Astrocyte (in vitro differentiated cells and primary cell): ENCODE data around the gene GMPPA. TPM values are rescaled to one million over a fixed set of nuclear protein-coding genes. Genes with fewer than 3 reads are reported as not detected.

ENCODE experiments used
- DNase-seq: peaks from one replicate; pipeline ENCODE4 v3.0.0-alpha.2; 2010; ENCODE audit warnings: low read depth
- FAIRE-seq: peaks from 2 replicates; lab custom pipeline; 2011; peaks lifted over from hg19 to GRCh38; lab: Jason Lieb, UNC
- H2AFZ ChIP-seq: 2 replicates; pipeline ENCODE4 v1.6.0; 2012; ENCODE audit warnings: low read depth, low read length, inconsistent platforms
- H3K27ac ChIP-seq: 2 replicates; pipeline ENCODE4 v1.5.1; 2011; ENCODE audit warnings: low read depth, low read length, inconsistent platforms
- H3K27me3 ChIP-seq: 2 replicates; pipeline ENCODE4 v1.6.0; 2011; ENCODE audit warnings: low read length, inconsistent platforms; ENCODE audit not compliant: insufficient read depth
- H3K36me3 ChIP-seq: 2 replicates; pipeline ENCODE4 v1.5.1; 2011; ENCODE audit warnings: low read length, inconsistent platforms; ENCODE audit not compliant: insufficient read depth
- H3K4me1 ChIP-seq: 2 replicates; pipeline ENCODE4 v1.5.1; 2011; ENCODE audit warnings: low read length, inconsistent platforms; ENCODE audit not compliant: insufficient read depth
- H3K4me2 ChIP-seq: 2 replicates; pipeline ENCODE4 v1.6.0; 2012; ENCODE audit warnings: low read length, inconsistent platforms
- H3K4me3 ChIP-seq: 2 replicates; pipeline ENCODE4 v1.5.1; 2011; ENCODE audit warnings: low read depth, mild to moderate bottlenecking, low read length, inconsistent platforms; ENCODE audit not compliant: insufficient read depth
- H3K79me2 ChIP-seq: 2 replicates; pipeline ENCODE4 v1.6.0; 2012; ENCODE audit warnings: mild to moderate bottlenecking, low read length, inconsistent platforms; ENCODE audit not compliant: insufficient read depth
- H3K9ac ChIP-seq: 2 replicates; pipeline ENCODE4 v1.6.0; 2012; ENCODE audit warnings: mild to moderate bottlenecking, low read length, inconsistent platforms
- H3K9me3 ChIP-seq: 2 replicates; pipeline ENCODE4 v1.5.1; 2012; ENCODE audit warnings: low read depth, mild to moderate bottlenecking, low read length, inconsistent platforms; ENCODE audit not compliant: insufficient read depth
- H4K20me1 ChIP-seq: 2 replicates; pipeline ENCODE4 v1.6.0; 2012; ENCODE audit warnings: low read length, inconsistent platforms; ENCODE audit not compliant: insufficient read depth
- H3K27ac Mint-ChIP-seq: one replicate; pipeline ENCODE4 v1.8.0; 2021; ENCODE audit warnings: mild to moderate bottlenecking, mixed read lengths; ENCODE audit not compliant: unreplicated experiment
- H3K27me3 Mint-ChIP-seq: one replicate; pipeline ENCODE4 v1.8.0; 2021; ENCODE audit warnings: low read depth, mixed read lengths; ENCODE audit not compliant: unreplicated experiment
- H3K36me3 Mint-ChIP-seq: one replicate; pipeline ENCODE4 v1.8.0; 2021; ENCODE audit warnings: low read depth, mixed read lengths; ENCODE audit not compliant: unreplicated experiment
- H3K4me1 Mint-ChIP-seq: one replicate; pipeline ENCODE4 v1.8.0; 2021; ENCODE audit warnings: low read depth, mixed read lengths; ENCODE audit not compliant: unreplicated experiment
- H3K4me3 Mint-ChIP-seq: one replicate; pipeline ENCODE4 v1.8.0; 2021; ENCODE audit warnings: mild to moderate bottlenecking, moderate library complexity, mixed read lengths; ENCODE audit not compliant: unreplicated experiment
- H3K9me3 Mint-ChIP-seq: one replicate; pipeline ENCODE4 v1.8.0; 2021; ENCODE audit warnings: mild to moderate bottlenecking, mixed read lengths; ENCODE audit not compliant: unreplicated experiment
- EZH2 ChIP-seq: IDR thresholded peaks from 2 replicates; pipeline ENCODE4 v1.6.1; 2012; ENCODE audit warnings: mild to moderate bottlenecking, low read length, inconsistent platforms; ENCODE audit not compliant: insufficient read depth
- total RNA-seq: library from RNA; stranded (reverse); gene quantifications from 2 replicates; pipeline ENCODE4 v1.2.1, GENCODE V29; 2021
- TF ChIP-seq, protein P1 (sequence below): IDR thresholded peaks from 2 replicates; pipeline ENCODE4 v1.5.1; 2011; ENCODE audit warnings: low read depth, mild to moderate bottlenecking, inconsistent platforms, low read length, moderate library complexity; ENCODE audit not compliant: insufficient read depth

Gene GMPPA
- total RNA-seq, 1 donor from 2014 or later = 49.5 TPM

DNA sequence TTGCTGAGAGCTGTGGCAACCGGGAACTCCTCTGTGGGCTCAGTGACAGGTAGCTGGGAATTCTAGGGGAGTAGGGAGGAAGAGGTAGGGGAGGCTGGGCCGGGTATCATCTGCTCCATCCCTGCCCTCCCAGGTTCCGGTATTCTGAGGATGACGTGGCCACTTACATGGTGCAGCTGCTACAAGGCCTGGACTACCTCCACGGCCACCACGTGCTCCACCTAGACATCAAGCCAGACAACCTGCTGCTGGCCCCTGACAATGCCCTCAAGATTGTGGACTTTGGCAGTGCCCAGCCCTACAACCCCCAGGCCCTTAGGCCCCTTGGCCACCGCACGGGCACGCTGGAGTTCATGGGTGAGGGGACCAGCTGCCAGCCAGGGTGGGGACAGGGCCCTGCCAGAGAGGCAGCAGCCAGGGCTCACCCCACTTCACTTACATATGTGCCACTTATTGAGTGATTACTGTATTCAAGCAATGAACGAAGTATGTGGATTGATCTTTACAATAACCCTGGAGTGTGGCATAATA is 8.0 kb upstream of the GMPPA start:
- Mint-ChIP-seq H3K27ac (no peak overlapping the region), H3K36me3 (peaks cover 20% of the 10 kb centered on the region), H3K4me3 (no peak overlapping the region), H3K4me1 (no peaks in the 10 kb centered on the region), H3K9me3 (no peaks in the 10 kb centered on the region), H3K27me3 (peaks cover 46% of the 10 kb centered on the region)
- H3K4me2 ChIP-seq = no peak overlapping the region
- FAIRE-seq = no peak
- H3K4me1 ChIP-seq = peaks cover 2% of the 10 kb centered on the region
- H3K36me3 ChIP-seq = no peaks in the 10 kb centered on the region
- H3K9me3 ChIP-seq = no peaks in the 10 kb centered on the region
- no peak overlapping the region for H3K4me3 ChIP-seq
- no peaks in the 10 kb centered on the region for H3K79me2 ChIP-seq
- H3K9ac ChIP-seq = no peak overlapping the region
- no peak for DNase-seq
- H2AFZ ChIP-seq = no peak overlapping the region
- no peak overlapping the region for H3K27ac ChIP-seq
- no peaks in the 10 kb centered on the region for H3K27me3 ChIP-seq
- peaks cover 7% of the 10 kb centered on the region for H4K20me1 ChIP-seq
- TF ChIP-seq, protein P1, sequence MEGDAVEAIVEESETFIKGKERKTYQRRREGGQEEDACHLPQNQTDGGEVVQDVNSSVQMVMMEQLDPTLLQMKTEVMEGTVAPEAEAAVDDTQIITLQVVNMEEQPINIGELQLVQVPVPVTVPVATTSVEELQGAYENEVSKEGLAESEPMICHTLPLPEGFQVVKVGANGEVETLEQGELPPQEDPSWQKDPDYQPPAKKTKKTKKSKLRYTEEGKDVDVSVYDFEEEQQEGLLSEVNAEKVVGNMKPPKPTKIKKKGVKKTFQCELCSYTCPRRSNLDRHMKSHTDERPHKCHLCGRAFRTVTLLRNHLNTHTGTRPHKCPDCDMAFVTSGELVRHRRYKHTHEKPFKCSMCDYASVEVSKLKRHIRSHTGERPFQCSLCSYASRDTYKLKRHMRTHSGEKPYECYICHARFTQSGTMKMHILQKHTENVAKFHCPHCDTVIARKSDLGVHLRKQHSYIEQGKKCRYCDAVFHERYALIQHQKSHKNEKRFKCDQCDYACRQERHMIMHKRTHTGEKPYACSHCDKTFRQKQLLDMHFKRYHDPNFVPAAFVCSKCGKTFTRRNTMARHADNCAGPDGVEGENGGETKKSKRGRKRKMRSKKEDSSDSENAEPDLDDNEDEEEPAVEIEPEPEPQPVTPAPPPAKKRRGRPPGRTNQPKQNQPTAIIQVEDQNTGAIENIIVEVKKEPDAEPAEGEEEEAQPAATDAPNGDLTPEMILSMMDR = no peak
- TF ChIP-seq EZH2 = no peak

DNA sequence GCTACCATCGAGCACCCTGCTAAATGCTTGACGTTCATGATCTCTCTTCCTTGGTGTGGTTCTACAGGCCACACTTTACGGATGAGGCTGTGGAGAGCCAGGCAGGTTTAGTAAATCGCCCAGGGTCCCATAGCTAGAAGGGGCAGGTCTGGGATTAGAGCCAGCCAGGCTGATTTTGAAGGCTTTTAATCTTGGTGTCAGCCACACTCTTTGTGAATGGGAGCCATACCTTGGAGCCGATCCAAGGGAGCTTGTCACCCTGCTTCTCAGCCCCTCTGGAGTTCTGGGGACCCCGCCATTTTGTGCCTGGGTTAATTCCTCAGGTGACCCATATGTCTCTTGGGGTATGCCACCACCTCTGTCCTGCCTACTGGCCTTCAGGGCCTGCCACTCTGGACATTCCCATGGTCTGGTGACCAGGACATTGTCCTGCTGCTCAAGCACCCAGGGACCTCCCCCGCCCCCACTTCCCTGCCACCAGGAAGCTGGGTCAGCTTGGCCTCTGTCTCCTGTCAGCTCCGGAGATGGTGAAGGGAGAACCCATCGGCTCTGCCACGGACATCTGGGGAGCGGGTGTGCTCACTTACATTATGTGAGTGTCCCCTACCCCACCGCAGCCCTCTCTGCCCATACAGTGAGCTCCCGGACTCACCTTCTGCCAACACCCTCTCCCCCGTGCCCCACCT is 7.3 kb upstream of the GMPPA start:
- H3K4me1 ChIP-seq = peaks cover 9% of the 10 kb centered on the region
- no peak overlapping the region for H3K4me3 Mint-ChIP-seq
- no peaks in the 10 kb centered on the region for H4K20me1 ChIP-seq
- H3K27ac ChIP-seq = no peak overlapping the region
- no peaks in the 10 kb centered on the region for H3K79me2 ChIP-seq
- peaks cover under 1% of the 10 kb centered on the region for H3K9me3 Mint-ChIP-seq
- H3K27me3 ChIP-seq = peaks cover 6% of the 10 kb centered on the region
- no peaks in the 10 kb centered on the region for H3K4me1 Mint-ChIP-seq
- DNase-seq = no peak
- no peak for FAIRE-seq
- no peak for TF ChIP-seq EZH2
- TF ChIP-seq, protein P1 = no peak
- H3K4me2 ChIP-seq = no peak overlapping the region
- no peak overlapping the region for H3K4me3 ChIP-seq
- no peak overlapping the region for H2AFZ ChIP-seq
- no peaks in the 10 kb centered on the region for H3K9me3 ChIP-seq
- H3K36me3 Mint-ChIP-seq = peaks cover 16% of the 10 kb centered on the region
- H3K27me3 Mint-ChIP-seq = peaks cover 42% of the 10 kb centered on the region
- H3K9ac ChIP-seq = no peak overlapping the region
- H3K36me3 ChIP-seq = no peaks in the 10 kb centered on the region
- peak overlapping the region; percentile 58 for H3K27ac Mint-ChIP-seq

GRCh38 chr2:219492575-219492974 is 6.1 kb upstream of the GMPPA start:
- H3K9me3 Mint-ChIP-seq = peaks cover 2% of the 10 kb centered on the region
- H2AFZ ChIP-seq = no peak overlapping the region
- no peaks in the 10 kb centered on the region for H3K36me3 ChIP-seq
- no peak overlapping the region for H3K9ac ChIP-seq
- H3K4me1 ChIP-seq = peaks cover 18% of the 10 kb centered on the region
- no peak overlapping the region for H3K4me3 Mint-ChIP-seq
- H3K79me2 ChIP-seq = no peaks in the 10 kb centered on the region
- FAIRE-seq (no peak), DNase-seq (no peak)
- H3K27me3 Mint-ChIP-seq = peaks cover 38% of the 10 kb centered on the region
- H3K27ac ChIP-seq = no peak overlapping the region
- no peak overlapping the region for H3K4me3 ChIP-seq
- H3K36me3 Mint-ChIP-seq = peaks cover 12% of the 10 kb centered on the region
- no peak overlapping the region for H3K27ac Mint-ChIP-seq
- no peaks in the 10 kb centered on the region for H3K9me3 ChIP-seq
- H4K20me1 ChIP-seq = no peaks in the 10 kb centered on the region
- no peak overlapping the region for H3K4me2 ChIP-seq
- H3K4me1 Mint-ChIP-seq = no peaks in the 10 kb centered on the region
- peaks cover 15% of the 10 kb centered on the region for H3K27me3 ChIP-seq
- TF ChIP-seq, protein P1 = no peak
- no peak for TF ChIP-seq EZH2
